Measurements from ENCODE around the gene FLT4.

DNA sequence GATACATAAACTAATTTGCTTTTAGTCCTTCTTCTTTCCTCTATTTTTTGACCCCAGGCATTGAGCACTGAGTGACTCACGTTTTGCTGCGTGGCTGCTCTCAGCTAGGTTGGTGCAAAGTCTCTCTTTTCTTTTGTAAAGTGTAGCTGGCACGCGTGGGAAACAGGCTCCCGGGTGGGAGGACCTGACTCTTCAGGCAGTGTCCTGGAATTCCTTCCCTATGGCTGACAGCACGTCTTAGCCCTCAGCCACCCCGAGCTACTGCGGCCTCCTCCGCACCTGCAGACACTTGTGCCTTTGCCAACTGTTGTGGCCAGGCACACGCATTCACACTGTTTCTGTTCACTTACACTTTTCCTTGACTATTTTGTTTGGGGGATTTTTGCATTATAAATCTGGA lies 57.2 kb downstream of the FLT4 start:
- no peak for TF ChIP-seq EZH2 (IDR thresholded peaks at IDR 0.05; ENCODE audit: low read length, unreplicated experiment)
- TF ChIP-seq, protein P1, sequence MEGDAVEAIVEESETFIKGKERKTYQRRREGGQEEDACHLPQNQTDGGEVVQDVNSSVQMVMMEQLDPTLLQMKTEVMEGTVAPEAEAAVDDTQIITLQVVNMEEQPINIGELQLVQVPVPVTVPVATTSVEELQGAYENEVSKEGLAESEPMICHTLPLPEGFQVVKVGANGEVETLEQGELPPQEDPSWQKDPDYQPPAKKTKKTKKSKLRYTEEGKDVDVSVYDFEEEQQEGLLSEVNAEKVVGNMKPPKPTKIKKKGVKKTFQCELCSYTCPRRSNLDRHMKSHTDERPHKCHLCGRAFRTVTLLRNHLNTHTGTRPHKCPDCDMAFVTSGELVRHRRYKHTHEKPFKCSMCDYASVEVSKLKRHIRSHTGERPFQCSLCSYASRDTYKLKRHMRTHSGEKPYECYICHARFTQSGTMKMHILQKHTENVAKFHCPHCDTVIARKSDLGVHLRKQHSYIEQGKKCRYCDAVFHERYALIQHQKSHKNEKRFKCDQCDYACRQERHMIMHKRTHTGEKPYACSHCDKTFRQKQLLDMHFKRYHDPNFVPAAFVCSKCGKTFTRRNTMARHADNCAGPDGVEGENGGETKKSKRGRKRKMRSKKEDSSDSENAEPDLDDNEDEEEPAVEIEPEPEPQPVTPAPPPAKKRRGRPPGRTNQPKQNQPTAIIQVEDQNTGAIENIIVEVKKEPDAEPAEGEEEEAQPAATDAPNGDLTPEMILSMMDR (conservative IDR thresholded peaks at IDR 0.05; ENCODE audit: low read depth, low read length): no peak
- no peak for TF ChIP-seq EZH2phosphoT487 (IDR thresholded peaks at IDR 0.05; ENCODE audit: borderline replicate concordance, low read length)

Data from PC-3 (cell line).